ENCODE measurements around the gene PIP4K2A. TPM values are rescaled to one million over a fixed set of nuclear protein-coding genes. Genes with fewer than 3 reads are reported as not detected.

The PIP4K2A gene
- total and polyA plus RNA-seq, 2 of the 13 experiments (the other 11 are each of a cell fraction or from before 2014, with no cell fraction given), result 9.1 to 22.6 TPM

DNA sequence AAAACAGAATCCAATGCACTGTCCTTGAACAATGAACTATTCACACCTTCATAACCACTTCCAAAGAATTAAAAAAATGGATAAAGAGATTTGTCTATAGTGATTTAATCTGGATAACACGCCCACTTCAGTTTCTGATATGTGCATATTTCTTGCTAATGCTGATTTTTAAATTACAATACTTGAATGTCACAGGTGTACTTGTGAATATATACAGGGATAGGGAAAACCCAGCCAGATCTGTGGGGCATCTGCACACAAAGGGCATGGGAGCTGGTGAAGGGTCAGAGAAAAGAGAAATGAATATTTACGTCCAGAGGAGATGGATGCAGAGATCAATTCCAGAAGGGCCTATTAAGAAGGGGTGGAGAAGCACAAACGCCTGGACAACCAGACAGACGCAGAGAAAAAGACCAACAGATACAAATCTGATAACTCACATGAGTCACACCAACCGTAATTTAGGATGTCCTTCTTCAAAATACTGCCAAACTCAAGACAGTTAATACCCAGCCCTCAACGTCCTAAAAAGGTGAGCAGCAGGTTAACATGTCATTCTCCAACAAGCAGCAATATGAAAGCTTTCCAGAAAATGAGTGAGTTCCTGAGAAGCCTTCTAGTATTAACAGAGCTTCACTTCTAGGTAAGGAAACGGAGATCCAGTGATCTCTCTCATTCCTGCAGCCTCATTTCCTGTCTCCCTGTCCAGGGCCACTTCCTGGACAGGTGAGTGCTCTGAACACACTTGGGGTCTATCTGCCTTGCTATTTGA lies 41.9 kb downstream of the PIP4K2A start (continued):
- TF ChIP-seq FUBP1 (CRISPR knock-in tag; IDR thresholded peaks at IDR 0.05; ENCODE audit: borderline replicate concordance), result no peak
- no peak for TF ChIP-seq ZNF232 (CRISPR knock-in tag; IDR thresholded peaks at IDR 0.05; ENCODE audit: borderline replicate concordance)
- TF ChIP-seq FOSL1 (CRISPR knock-in tag; IDR thresholded peaks at IDR 0.05; ENCODE audit: borderline replicate concordance), result no peak
- TF ChIP-seq ZNF275 (CRISPR knock-in tag; IDR thresholded peaks at IDR 0.05; ENCODE audit: borderline replicate concordance), result no peak
- no peak for TF ChIP-seq BRD4 (CRISPR knock-in tag; IDR thresholded peaks at IDR 0.05)
- TF ChIP-seq PITX1 (CRISPR knock-in tag; IDR thresholded peaks at IDR 0.05), result no peak
- TF ChIP-seq, protein P1, sequence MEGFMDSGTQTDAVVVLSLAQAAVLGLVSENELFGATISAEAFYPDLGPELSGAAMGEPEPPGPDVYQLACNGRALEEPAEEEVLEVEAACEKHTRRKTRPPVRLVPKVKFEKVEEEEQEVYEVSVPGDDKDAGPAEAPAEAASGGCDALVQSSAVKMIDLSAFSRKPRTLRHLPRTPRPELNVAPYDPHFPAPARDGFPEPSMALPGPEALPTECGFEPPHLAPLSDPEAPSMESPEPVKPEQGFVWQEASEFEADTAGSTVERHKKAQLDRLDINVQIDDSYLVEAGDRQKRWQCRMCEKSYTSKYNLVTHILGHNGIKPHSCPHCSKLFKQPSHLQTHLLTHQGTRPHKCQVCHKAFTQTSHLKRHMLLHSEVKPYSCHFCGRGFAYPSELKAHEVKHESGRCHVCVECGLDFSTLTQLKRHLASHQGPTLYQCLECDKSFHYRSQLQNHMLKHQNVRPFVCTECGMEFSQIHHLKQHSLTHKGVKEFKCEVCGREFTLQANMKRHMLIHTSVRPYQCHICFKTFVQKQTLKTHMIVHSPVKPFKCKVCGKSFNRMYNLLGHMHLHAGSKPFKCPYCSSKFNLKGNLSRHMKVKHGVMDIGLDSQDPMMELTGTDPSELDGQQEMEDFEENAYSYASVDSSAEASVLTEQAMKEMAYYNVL (CRISPR knock-in tag; IDR thresholded peaks at IDR 0.05; ENCODE audit: borderline replicate concordance), result no peak
- no peak for TF ChIP-seq PLRG1 (conservative IDR thresholded peaks at IDR 0.05)
- no peak for TF ChIP-seq SMAD1 (CRISPR knock-in tag; IDR thresholded peaks at IDR 0.05; ENCODE audit: borderline replicate concordance, low read depth)
- TF ChIP-seq ZHX1 (CRISPR knock-in tag; IDR thresholded peaks at IDR 0.05; ENCODE audit: low read depth), result no peak
- TF ChIP-seq ZNF746 (CRISPR knock-in tag; IDR thresholded peaks at IDR 0.05), result no peak
- TF ChIP-seq WIZ (CRISPR knock-in tag; IDR thresholded peaks at IDR 0.05), result no peak
